SHP77 treated with DMSO at 0.1 percent for 48 hours (cell line): Measurements from ENCODE around the gene DROSHA.

Experiments used
- DNase-seq: peaks from one replicate; lab custom pipeline; 2025; lab: John Stamatoyannopoulos, UW

The DROSHA gene

GRCh38 chr5:31469886-31470285 is 62.0 kb downstream of the DROSHA start:
- DNase-seq, result no peak

DNA sequence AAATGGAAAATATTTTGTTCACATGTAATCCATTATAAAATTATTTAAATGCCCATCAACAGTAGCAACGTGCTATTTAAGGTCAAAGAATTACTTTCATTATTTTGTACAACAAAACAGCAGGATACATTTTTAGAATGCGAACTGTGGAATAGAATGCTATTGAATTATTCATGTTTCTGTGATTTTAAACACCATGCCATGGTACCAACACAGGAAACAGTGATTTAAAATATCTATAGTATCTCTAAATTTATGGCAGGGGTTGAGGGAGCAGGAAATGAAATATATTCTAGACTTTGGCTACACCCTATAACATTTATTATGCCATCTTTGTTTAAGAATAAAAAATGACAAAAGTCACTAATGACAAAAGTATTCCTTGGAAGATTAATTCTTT is 62.4 kb downstream of the DROSHA start:
- no peak for DNase-seq

- DNase-seq, result no peak
Observed at GRCh38 chr5:31465291-31465690, 66.6 kb downstream of the DROSHA start.

DNA sequence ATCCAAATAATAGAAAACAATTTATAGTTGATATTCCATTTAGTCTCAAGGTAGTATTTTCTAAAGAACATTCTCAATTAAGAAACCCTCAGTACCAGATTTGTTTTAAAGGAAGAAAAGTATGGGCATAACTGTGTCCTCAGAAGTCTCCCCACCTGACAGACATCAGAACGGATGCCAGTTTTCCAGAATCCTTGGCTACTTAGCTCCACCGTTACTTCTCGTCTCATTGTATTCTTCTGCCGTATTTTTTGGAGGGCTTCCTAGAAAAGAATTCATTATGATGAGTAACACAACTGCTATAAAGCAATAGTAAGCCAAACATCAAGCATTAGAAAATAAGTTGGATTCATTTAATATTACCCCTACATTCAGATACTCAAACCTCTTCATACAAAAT is 67.8 kb downstream of the DROSHA start:
- DNase-seq, result no peak

- DNase-seq, result no peak
Observed at GRCh38 chr5:31463351-31463750, 68.5 kb downstream of the DROSHA start.

GRCh38 chr5:31459594-31459993 is 72.3 kb downstream of the DROSHA start:
- no peak for DNase-seq

GRCh38 chr5:31455172-31455571 is 76.7 kb downstream of the DROSHA start:
- DNase-seq, result no peak

- DNase-seq, result no peak
Observed at GRCh38 chr5:31453522-31453921, 78.4 kb downstream of the DROSHA start.

DNA sequence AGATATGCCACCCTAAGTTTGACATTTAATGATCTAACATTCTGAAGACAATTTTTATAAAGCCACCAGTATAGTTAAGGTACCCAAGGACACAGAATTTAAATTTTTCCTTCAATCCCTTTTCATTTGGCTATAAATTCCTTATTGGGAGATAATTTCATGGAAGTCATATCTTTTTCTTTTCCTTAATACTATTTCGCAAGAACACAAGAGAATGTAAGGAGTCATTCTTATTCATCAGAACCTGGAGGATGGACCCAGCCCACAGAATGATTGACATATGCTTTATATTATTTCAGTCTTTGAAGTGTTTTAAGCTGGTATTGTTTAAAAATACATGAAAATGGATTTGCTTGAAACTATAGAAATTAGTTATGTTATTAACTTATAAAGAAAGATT is 79.6 kb downstream of the DROSHA start:
- no peak for DNase-seq

DNA sequence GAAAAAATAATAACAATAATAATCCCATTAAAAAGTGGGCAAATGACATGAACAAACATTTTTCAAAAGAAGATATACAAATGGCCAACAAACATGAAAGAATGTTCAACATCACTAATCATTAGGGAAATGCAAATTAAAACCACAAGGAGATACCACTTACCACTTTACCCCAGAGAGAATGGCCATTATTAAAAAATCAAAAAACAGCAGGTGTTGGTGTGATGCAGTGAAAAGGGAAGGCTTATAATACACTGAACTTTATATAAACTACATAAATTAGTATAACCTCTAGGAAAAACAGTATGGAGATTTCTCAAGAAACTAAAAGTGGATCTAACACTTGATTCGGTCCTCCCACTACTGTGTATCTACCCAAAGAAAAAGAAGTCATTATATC is 81.9 kb downstream of the DROSHA start:
- DNase-seq, result no peak

GRCh38 chr5:31449174-31449573 is 82.7 kb downstream of the DROSHA start:
- no peak for DNase-seq

DNA sequence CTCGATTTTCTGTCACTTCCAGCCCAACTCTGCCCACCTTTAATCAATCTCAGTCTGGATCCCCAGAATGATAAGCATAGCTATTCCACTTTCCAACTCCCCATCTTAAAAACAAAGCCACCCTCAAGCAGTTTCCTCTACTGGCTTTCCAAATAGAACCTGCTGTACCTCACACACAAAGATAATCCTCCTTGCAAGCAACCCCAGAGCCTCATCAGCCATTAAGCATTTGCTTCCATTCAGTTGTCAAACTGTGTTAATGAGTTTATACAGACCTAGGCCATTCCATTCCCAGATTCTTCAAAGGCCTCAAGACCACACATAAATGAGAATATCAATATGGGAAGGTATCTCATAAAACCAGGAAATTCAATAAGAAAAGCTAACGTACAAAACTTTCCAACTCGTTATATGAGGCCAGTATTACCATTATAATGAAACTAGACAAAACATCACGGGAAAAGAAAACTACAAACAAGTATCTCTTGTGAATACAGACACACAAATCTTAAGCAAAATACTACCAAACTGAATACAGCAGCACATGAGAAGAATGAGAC is 86.8 kb downstream of the DROSHA start:
- DNase-seq, result no peak

DNA sequence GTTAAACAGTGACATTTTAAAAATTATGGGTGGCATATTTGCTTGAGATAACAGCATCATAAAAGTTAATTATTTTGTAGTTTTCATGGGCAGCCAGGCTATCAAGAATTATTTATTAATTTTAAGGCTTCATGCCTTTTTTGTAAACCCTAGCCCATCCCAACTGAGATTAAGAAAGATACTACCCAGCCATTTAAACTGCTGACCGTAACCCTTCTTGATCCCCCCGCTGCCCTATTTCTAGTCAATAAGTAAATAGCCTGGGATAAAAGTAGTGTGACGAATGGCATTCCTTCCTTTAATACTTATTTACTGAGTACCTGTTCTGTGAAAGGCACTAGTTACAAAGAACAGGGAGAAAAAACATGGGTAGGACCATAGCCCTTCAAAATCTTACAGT is 88.3 kb downstream of the DROSHA start:
- DNase-seq, result no peak

- DNase-seq, result no peak
Observed at GRCh38 chr5:31442058-31442745, 89.7 kb downstream of the DROSHA start.

DNA sequence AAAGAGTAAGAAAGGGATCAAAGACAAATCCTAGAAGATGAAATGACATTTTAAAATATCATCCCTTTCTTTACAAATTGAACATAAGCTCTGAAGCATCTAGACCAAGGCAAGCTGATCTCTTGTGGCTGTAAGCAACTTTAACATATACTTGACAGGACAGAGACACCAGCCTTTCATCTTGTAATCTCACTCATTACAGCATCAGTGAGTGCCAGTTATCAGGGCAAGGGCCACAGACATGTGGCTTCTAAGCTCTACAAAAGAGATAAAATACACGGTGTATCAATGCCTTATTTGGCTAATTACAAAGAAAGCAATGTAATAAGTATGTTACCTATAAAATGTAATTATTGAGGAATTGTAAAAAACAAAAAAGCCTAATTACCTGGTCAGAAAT is 95.0 kb downstream of the DROSHA start:
- DNase-seq, result no peak

GRCh38 chr5:31435730-31436129 is 96.2 kb downstream of the DROSHA start:
- DNase-seq, result no peak

DNA sequence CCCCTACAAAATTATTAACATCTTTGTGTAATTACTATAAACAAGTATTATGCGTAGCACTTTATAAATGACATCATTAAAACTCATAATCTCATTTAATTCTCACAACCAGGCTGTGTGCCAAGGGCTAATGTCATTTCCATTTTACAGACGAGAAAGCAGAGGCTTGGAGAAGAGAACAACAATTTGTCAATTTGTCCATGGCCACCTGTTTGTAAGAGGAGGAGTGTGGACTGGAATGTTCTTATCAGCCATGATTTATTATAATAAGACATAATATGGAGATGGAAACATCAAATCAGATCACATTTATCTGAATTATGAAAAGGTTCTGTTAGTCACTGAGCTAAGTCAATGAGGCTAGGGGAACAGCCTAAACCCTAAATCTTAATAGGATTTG is 97.0 kb downstream of the DROSHA start:
- no peak for DNase-seq

DNA sequence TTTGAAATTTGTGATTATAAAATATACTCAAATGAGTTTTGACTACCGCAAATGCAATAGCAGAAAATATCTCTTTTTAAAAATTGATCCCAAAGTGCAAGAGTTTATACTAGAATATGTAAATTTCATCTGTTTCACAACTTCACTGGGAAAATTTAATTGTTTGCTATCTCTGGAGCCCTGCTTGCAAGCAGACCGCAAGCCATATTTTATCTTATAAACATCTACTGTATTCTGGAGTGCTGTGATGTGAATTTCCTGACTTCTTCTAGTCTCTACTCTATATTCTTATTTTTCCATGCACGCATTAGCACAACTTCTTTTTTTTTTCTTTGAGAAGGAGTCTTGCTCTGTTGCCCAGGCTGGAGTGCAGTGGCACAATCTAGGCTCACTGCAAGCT is 98.7 kb downstream of the DROSHA start:
- DNase-seq, result no peak

DNA sequence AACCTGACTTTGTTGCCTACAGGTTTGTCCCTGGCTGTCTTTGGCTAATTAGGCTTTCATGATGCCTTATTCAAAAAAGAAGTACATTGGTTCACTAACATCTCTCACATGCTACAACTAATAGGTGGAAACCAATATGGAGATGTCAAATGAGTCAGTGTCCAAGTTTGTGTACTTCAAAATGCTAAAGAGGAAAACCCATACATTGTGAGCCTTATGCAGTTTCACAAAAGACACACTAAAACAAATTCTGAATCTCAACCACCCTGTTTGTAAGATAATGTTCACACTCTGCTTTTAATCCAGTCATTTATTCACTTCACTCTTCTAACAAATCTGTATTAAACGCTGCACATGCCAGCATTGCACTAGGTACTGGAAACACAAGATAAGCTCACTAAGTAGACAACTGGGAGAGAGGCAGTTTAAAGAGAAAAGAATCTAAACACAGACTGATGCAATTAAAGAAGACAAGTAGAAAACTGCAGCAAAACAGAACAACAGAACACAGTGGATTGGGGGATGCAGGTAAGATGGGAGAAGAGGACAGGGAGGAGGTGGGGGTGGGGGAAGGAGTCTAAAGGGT is 104.1 kb downstream of the DROSHA start:
- no peak for DNase-seq

- DNase-seq, result no peak
Observed at GRCh38 chr5:31427013-31427723, 104.7 kb downstream of the DROSHA start.

- no peak for DNase-seq
Observed at GRCh38 chr5:31421806-31422586, 109.9 kb downstream of the DROSHA start.

DNA sequence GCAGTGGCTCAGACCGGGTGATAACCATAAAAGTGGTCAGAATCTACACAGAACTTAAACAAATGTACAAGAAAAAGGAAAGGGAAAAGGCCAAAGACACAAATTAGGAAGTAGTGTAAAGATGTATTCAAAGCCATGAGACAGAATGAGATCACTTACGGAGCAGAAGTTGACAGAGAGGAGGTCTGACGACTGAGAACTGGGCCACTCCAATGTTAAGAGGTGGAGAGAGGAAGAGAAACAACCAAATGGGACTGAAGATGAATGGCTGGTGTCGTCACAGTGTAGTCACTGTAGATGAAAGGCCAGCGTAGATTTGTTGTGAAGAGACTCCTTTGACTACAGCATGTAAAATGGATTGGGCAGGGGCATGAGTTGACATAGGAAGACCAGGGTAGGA is 114.4 kb downstream of the DROSHA start:
- no peak for DNase-seq
